Keratinocyte (primary cell): ENCODE data around the gene NUAK2. TPM values are rescaled to one million over a fixed set of nuclear protein-coding genes. Genes with fewer than 3 reads are reported as not detected.
"Not testable (repeated sequence)": the region's sequence is repeated elsewhere in the genome, so short reads cannot be mapped to it uniquely, and the experiment has no call there.

ENCODE experiments used
- DNase-seq: peaks from one replicate; pipeline ENCODE4 v3.0.0-alpha.2; 2011; ENCODE audit warnings: low read depth, missing footprints, low spot score
- FAIRE-seq: peaks from 2 replicates; lab custom pipeline; 2011; peaks lifted over from hg19 to GRCh38; lab: Jason Lieb, UNC
- H2AFZ ChIP-seq: 2 replicates; pipeline ENCODE4 v1.6.0; 2012; ENCODE audit warnings: low read length, control low read depth, inconsistent platforms; ENCODE audit not compliant: control insufficient read depth
- H3K27ac ChIP-seq: 2 replicates; pipeline ENCODE4 v1.5.1; 2011; ENCODE audit warnings: low read length; ENCODE audit not compliant: control insufficient read depth, insufficient read depth
- H3K27me3 ChIP-seq: 3 replicates; pipeline ENCODE4 v1.6.0; 2011; ENCODE audit warnings: low read length; ENCODE audit not compliant: control insufficient read depth, insufficient read depth; ENCODE audit errors: extremely low read depth
- H3K36me3 ChIP-seq, 2 experiments: 2 replicates in 1 of 2; 3 replicates in 1 of 2; pipeline ENCODE4 v1.5.1; 2011; ENCODE audit warnings: low read length in 2 of 2, mild to moderate bottlenecking in 1 of 2; ENCODE audit not compliant: control insufficient read depth in 2 of 2, insufficient read depth in 2 of 2; ENCODE audit errors: extremely low read depth in 1 of 2
- H3K4me1 ChIP-seq: 3 replicates; pipeline ENCODE4 v1.5.1; 2011; ENCODE audit warnings: low read length; ENCODE audit not compliant: control insufficient read depth, insufficient read depth; ENCODE audit errors: extremely low read depth
- H3K4me2 ChIP-seq: 3 replicates; pipeline ENCODE4 v1.6.0; 2011; ENCODE audit warnings: low read depth, low read length; ENCODE audit not compliant: control insufficient read depth, insufficient read depth; ENCODE audit errors: extremely low read depth
- H3K4me3 ChIP-seq, 3 experiments: fragments of 200-600 bp in 1 of 3; sonication (generic) in 1 of 3; 2 replicates in 2 of 3; 3 replicates in 1 of 3; pipeline ENCODE4 v1.5.1; 2011 to 2016; ENCODE audit warnings: low read length in 3 of 3, mild to moderate bottlenecking in 3 of 3, control low read depth in 2 of 3, inconsistent platforms in 1 of 3, low read depth in 1 of 3, mixed read lengths in 1 of 3, mixed run types in 1 of 3, moderate library complexity in 1 of 3; ENCODE audit not compliant: control insufficient read depth in 2 of 3, insufficient read depth in 2 of 3; ENCODE audit errors: extremely low read depth in 1 of 3
- H3K79me2 ChIP-seq: 2 replicates; pipeline ENCODE4 v1.6.0; 2012; ENCODE audit warnings: low read length; ENCODE audit not compliant: control insufficient read depth, insufficient read depth
- H3K9ac ChIP-seq: 3 replicates; pipeline ENCODE4 v1.6.0; 2011; ENCODE audit warnings: low read length; ENCODE audit not compliant: control insufficient read depth, insufficient read depth; ENCODE audit errors: extremely low read depth
- H3K9me1 ChIP-seq: 3 replicates; pipeline ENCODE4 v1.6.0; 2011; ENCODE audit warnings: low read length; ENCODE audit not compliant: control insufficient read depth, insufficient read depth; ENCODE audit errors: extremely low read depth
- H3K9me3 ChIP-seq: 2 replicates; pipeline ENCODE4 v1.5.1; 2012; ENCODE audit warnings: low read depth, low read length; ENCODE audit not compliant: control insufficient read depth
- H4K20me1 ChIP-seq: 3 replicates; pipeline ENCODE4 v1.6.0; 2011; ENCODE audit warnings: low read length; ENCODE audit not compliant: control insufficient read depth, insufficient read depth; ENCODE audit errors: extremely low read depth
- EZH2 ChIP-seq: IDR thresholded peaks from one replicate; pipeline ENCODE4 v1.6.1; 2012; ENCODE audit warnings: inconsistent platforms, mild to moderate bottlenecking, low read length, moderate library complexity
- dilution Hi-C: fragments of 300-500 bp; cut with MboI; formaldehyde crosslinking; loops from one replicate; pipeline ENCODE4 v1.7.0; 2020; ENCODE audit warnings: low sequenced_read_pairs; ENCODE audit not compliant: extremely low pct_ligation_motif_present
- polyA plus RNA-seq, 5 experiments: library from polyadenylated mRNA; depleted of rRNA in 3 of 5; stranded (reverse) in 3 of 5; stranded (forward) in 1 of 5; unstranded in 1 of 5; fragments of >200 nt; gene quantifications; 1 replicate in 1 of 5; 2 replicates in 3 of 5; 3 replicates in 1 of 5; pipeline versions ENCODE4 v1.2.1 to v1.2.3, GENCODE V29; 2011 to 2012; ENCODE audit warnings: missing spikeins in 2 of 5, low read depth in 1 of 5, low replicate concordance in 1 of 5
- TF ChIP-seq, protein P1 (sequence below), 3 experiments: IDR thresholded peaks in 1 of 3; conservative IDR thresholded peaks in 1 of 3; optimal IDR thresholded peaks in 1 of 3; 2 replicates in 2 of 3; 3 replicates in 1 of 3; pipeline versions ENCODE3 to v1.5.1; 2011; ENCODE audit warnings: low read length in 3 of 3, mild to moderate bottlenecking in 3 of 3, moderate library complexity in 2 of 3, control low read depth in 1 of 3, inconsistent platforms in 1 of 3; ENCODE audit not compliant: insufficient read depth in 2 of 3; ENCODE audit errors: extremely low read depth in 1 of 3

The NUAK2 gene
- polyA plus RNA-seq, 1 donor (not counting 4 experiments of a cell fraction or from before 2014, with no cell fraction given): 3.9 TPM

DNA sequence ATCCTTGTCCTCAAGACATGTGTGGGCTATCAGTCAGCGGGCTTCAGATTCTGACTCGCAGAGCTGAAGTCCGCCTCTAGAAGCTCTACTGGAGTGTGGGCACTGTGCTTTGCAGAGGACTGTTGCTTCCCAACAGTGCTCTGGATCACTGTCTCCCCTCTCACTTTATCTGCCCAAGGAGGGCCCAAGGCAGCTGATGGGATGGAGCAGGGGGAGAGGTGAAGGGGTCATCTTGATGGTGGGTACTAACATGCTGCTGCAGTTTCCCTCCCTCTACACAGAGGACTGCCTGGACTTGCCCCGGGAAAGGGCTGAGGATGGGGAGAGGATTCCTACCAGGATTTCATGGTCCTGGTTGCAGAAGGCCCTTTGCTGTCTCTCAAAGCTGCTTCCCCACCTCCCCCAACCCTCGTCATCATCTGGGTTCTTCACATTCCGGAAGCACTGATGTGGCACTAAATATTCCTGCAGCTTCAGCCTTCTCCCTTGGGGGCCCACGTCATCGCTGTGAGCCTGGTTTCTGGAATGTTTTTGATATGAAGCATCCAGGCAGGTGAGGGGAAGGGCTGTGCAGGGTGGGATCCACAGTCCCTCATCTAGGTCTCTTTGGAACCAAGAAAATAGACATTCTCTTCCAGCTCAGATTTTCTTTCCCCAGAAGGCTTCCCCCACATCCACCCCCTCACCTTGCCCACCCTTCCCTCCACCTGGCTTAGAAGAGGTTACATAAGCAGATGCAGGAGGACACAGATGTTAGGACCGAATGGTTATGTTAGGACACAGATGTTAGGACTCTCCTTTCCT is 23.2 kb downstream of the NUAK2 start:
- Histone ChIP-seq H3K79me2 (peaks cover 2% of the 10 kb centered on the region), H3K4me2 (peak overlapping the region; percentile 46), H4K20me1 (no peaks in the 10 kb centered on the region), H3K9me1 (no peaks in the 10 kb centered on the region), H2AFZ (no peak overlapping the region), H3K4me3 (peak overlapping the region in 1 of 3 experiments; percentile 2), H3K9me3 (no peaks in the 10 kb centered on the region), H3K36me3 (peaks cover 7 to 18% of the 10 kb centered on the region in 2 experiments), H3K9ac (peak overlapping the region; percentile 62), H3K4me1 (peaks cover 68% of the 10 kb centered on the region), H3K27me3 (no peaks in the 10 kb centered on the region), H3K27ac (peak overlapping the region; percentile 87)
- no peak for TF ChIP-seq EZH2
- TF ChIP-seq, protein P1, sequence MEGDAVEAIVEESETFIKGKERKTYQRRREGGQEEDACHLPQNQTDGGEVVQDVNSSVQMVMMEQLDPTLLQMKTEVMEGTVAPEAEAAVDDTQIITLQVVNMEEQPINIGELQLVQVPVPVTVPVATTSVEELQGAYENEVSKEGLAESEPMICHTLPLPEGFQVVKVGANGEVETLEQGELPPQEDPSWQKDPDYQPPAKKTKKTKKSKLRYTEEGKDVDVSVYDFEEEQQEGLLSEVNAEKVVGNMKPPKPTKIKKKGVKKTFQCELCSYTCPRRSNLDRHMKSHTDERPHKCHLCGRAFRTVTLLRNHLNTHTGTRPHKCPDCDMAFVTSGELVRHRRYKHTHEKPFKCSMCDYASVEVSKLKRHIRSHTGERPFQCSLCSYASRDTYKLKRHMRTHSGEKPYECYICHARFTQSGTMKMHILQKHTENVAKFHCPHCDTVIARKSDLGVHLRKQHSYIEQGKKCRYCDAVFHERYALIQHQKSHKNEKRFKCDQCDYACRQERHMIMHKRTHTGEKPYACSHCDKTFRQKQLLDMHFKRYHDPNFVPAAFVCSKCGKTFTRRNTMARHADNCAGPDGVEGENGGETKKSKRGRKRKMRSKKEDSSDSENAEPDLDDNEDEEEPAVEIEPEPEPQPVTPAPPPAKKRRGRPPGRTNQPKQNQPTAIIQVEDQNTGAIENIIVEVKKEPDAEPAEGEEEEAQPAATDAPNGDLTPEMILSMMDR (optimal IDR thresholded peaks at IDR 0.05 in 1 of 3, IDR thresholded peaks at IDR 0.05 in 1 of 3, conservative IDR thresholded peaks at IDR 0.05 in 1 of 3; ENCODE audit: extremely low read depth in 1 of 3, insufficient read depth in 2 of 3, low read length in 3 of 3): no peak
- DNase-seq (peak; percentile 97), FAIRE-seq (peak; percentile 96)
- dilution Hi-C loops: no loop called here

DNA sequence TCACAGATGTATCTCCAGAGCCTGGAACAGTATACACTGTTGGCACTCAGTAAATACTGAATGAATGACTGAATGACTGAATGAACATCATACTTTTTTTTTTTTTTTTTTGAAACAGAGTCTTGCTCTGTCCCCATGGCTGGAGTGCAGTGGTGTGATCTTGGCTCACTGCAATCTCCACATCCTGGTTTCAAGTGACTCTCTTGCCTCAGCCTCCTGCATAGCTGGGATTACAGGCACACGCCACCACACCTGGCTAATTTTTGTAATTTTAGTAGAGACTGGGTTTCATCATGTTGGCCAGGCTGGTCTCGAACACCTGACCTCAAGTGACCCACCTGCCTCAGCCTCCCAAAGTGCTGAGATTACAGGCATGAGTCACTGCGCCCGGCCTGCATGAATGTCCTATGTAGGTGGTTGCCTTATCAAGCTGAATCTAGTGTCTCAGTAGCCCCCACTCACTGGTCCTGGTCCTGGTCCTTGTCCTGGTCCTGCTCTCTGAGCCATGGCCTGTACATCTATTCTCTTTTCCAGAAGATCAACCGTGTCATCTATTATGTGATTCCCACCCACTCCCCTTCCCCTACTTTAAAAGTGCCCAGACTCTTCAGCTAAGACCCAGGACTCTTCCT is 23.9 kb downstream of the NUAK2 start:
- peak overlapping the region; percentile 0 for H3K9ac ChIP-seq
- peak overlapping the region; percentile 2 for H3K4me2 ChIP-seq
- not testable (repeated sequence) for DNase-seq

More for the DNA sequence above, 23.9 kb downstream of the NUAK2 start:
- H3K9me1 ChIP-seq, dilution Hi-C loops, H2AFZ ChIP-seq, H3K27me3 ChIP-seq, H3K79me2 ChIP-seq, H4K20me1 ChIP-seq, FAIRE-seq, H3K4me3 ChIP-seq, H3K9me3 ChIP-seq: not testable (repeated sequence)
- Histone ChIP-seq H3K36me3 (peaks cover 2 to 12% of the 10 kb centered on the region in 2 experiments), H3K27ac (peak overlapping the region; percentile 87), H3K4me1 (peaks cover 73% of the 10 kb centered on the region)
